ENCODE data around the gene OR14I1.

OR14I1 gene

GRCh38 chr1:248702714-248703113 is at the start of gene OR14I1:
Gene OR14I1, minus strand, starts transcription at chr1:248702766.
- DNase-seq, result no peak

- DNase-seq, result no peak
Measured at GRCh38 chr1:248751635-248752034, 49.1 kb upstream of the OR14I1 start.

- no peak for DNase-seq
Measured at GRCh38 chr1:248751142-248751541, 48.6 kb upstream of the OR14I1 start.

DNA sequence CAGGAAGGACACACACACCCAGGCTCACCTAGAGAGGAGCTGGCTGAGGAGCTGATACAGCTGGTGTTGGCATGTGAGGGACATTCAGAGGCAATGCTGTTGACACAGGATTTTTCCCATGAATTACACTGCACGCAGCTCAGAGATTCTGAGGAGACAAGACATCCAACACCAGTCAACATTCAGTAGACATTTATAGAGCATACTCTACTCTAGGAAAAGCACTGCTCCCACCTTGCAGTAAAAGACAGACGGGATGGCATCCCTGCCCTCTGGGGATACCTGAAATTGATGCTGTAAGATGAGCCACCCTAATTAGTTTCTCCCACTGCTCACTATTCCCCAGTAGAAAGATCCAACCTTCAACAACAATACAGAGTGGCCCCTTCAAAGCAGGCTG is 47.9 kb upstream of the OR14I1 start:
- DNase-seq, result no peak

- no peak for DNase-seq
Measured at GRCh38 chr1:248748211-248748610, 45.6 kb upstream of the OR14I1 start.

- no peak for DNase-seq
Measured at GRCh38 chr1:248740876-248741275, 38.3 kb upstream of the OR14I1 start.

DNA sequence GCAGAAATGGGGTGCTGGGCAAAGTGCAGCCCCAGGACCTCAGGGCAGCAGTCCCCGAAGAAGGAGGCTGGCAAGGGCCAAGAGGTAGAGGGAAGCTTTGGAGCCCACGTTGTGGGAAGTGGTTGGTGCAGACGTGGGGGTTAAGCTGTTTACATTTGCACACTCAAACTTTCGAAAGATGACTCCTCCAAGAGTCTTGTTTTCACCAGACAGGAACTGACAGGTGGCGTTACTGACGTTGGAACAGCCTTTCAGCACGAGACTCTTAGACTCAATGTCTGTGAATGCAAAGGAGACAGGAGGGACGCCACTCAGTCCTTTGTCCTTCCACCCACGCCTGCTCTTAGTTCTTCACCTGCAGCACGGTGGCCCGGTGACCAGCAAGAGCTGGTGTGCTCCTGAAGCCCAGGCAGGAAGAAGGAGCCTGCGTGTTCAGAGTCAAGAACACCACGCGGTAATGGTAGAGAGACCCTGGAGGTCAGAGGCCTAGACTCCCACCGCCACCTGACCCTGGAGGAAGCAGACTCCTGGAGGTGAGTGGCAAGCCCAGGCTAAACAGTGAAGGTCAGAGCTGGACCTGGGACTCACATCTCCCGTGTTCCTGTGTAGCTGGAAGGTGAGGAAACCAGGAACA is 37.1 kb upstream of the OR14I1 start:
- no peak for DNase-seq

GRCh38 chr1:248737457-248737856 is 34.9 kb upstream of the OR14I1 start:
- DNase-seq, result no peak

DNA sequence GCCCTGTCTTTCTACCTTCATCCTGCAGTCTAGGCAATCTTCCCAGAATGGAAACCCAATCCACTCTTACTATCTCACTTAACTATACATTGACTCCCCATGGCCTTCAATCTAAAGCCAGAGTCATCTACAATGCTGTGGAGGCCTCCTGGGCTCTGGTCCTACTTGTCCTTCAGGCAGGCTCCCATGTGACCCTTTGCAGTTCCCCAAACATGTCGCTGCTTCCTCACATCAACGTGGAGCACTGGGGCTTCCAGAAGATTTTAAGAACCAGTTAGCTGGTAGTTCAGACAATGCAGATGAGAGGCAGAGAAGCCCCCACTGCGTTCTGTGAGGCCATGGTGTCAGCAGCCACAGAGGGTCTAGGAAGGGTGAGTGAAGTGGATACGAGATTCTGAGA is 34.4 kb upstream of the OR14I1 start:
- no peak for DNase-seq

GRCh38 chr1:248733566-248733965 is 31.0 kb upstream of the OR14I1 start:
- no peak for DNase-seq

GRCh38 chr1:248730507-248731335 is 28.2 kb upstream of the OR14I1 start:
- DNase-seq, result peak; percentile 39

- DNase-seq, result no peak
Measured at GRCh38 chr1:248714248-248714647, 11.7 kb upstream of the OR14I1 start.

- no peak for DNase-seq
Measured at GRCh38 chr1:248710305-248710900, 7.8 kb upstream of the OR14I1 start.

DNA sequence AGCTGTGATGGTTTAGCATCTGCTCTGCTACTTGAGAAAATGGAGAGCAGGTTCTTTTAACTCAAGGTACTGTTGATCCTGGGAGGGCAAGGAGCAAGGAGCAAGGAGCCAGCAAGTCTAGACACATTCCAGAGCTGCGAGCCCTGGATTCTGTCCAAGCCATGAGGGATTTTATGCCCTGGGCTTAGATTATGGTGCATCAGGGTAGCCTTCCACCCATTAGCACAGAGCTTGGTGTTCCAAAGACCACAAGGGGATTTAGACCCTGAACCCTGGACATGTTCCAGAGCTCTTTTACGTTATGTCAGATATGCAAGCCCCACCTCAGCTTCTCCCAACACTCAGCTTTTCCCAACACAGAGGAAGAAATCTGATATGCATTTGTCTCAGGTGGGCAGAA is 2.0 kb upstream of the OR14I1 start:
- DNase-seq, result no peak

GRCh38 chr1:248703674-248704073 is 1.1 kb upstream of the OR14I1 start:
- DNase-seq, result no peak

DNA sequence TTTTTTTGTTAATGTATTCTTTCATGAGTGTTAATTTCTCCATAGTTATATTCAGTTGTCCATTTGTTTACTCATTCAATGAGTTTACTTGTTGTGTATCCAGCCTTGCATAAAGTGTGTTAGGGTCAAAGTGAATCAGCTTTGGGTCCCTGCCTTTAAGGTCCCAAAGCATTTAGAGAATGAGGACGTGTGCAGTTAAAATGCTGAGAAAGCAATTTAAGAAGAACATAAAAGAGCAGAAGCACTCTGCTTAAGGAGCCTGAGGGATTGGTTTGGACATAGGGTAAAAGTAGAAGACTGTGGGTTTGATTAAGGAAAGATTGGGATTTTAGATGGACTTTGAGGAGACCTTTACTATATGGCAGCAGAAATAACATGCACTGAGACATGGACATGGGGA is 3.5 kb downstream of the OR14I1 start:
- no peak for DNase-seq

GRCh38 chr1:248697907-248698306 is 4.7 kb downstream of the OR14I1 start:
- no peak for DNase-seq

- no peak for DNase-seq
Measured at GRCh38 chr1:248696774-248697173, 5.8 kb downstream of the OR14I1 start.

DNA sequence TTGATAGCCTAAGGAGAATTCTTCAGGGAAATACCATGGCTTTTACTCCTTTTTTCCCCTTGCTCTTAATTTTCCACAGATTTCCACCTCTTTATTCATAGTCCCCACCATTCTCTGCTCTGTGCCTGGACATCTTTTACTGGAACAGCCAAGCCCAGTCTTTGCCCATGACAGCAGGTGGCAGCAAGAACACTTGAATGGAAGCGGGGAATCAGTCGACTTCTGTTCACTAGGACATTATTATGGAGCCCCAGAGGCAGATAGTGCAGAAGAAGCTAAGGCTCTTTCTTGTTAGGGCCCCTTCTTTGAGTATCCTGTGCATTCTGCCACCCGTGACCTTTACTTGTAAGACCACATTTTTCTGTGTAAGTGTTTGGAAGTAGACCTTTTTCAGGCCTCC is 6.3 kb downstream of the OR14I1 start:
- DNase-seq, result no peak

GRCh38 chr1:248695451-248696132 is 7.0 kb downstream of the OR14I1 start:
- no peak for DNase-seq

DNA sequence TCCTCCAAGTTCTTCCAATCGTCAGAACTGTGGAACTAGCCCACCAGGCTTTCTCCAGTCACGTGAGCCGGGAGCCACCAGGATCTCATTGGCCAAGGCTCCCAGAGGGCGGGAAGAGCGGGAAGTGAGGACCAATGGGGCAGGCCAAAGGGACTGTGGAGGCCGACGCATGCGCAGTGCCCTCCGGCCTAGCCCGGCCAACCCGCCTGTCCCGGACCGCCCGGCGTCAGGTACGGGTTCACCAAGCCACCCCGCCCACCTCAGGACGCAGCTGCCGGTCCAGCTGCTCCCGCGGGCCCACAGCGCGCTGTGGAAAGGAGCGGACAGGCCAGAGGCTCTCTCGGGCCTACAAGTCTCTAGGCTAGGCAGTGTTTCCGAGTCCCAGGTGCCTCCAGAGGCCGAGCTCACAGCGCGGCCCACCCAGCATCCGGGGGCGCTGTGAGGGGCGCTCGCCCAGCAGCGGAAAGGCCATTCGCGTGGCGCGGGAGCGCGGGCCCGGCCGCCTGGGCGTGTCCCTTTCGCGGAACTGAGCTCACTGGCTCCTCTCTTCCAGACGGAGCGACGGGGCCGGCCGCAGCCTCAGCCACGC is 10.9 kb downstream of the OR14I1 start:
- DNase-seq, result peak; percentile 94

GRCh38 chr1:248688527-248689298 is 13.9 kb downstream of the OR14I1 start:
- DNase-seq, result no peak
